Left hindlimb (tissue), 1 donor: ENCODE data around the gene DLGAP1.
A peak's percentile ranks its signal among the peaks of the same experiment; 100 is the strongest.
"Not testable (repeated sequence)": the region's sequence is repeated elsewhere in the genome, so short reads cannot be mapped to it uniquely, and the experiment has no call there.

Experiments used
- DNase-seq: peaks from one replicate; pipeline ENCODE4 v3.0.0-alpha.2; 2018

The DLGAP1 gene

DNA sequence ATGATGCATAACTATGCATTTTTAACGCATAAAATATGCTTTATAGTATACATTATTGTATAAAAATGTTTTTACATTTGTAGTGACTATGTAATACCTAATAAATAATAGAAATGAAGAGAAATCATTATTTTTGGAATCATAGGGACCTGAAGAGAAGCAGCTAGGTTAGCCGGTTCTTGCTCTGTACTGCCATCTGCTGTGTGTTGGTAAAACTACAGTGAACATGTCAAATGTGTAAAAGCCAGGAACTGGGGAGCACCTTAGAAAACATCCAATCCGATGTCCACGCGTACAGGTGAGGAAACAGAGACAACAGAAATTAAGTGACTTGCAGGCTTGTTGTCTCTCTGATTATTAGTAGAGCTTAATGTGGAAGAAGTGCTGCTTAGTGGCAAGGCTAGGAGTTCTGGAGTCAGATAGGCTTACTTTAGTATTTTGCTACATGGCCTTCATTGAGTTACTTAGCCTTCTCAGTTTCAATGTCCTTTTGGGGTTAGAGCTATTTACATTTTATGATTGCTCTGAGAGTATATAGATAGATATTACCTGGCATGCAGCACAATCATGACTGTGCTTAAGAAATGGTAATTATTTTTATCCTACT lies 386.5 kb downstream of the DLGAP1 start:
- DNase-seq = peak; percentile 43

GRCh38 chr18:4063545-4063944 lies 391.6 kb downstream of the DLGAP1 start:
- no peak for DNase-seq

- no peak for DNase-seq
These were observed 394.5 kb downstream of the DLGAP1 start for GRCh38 chr18:4060427-4061281.

DNA sequence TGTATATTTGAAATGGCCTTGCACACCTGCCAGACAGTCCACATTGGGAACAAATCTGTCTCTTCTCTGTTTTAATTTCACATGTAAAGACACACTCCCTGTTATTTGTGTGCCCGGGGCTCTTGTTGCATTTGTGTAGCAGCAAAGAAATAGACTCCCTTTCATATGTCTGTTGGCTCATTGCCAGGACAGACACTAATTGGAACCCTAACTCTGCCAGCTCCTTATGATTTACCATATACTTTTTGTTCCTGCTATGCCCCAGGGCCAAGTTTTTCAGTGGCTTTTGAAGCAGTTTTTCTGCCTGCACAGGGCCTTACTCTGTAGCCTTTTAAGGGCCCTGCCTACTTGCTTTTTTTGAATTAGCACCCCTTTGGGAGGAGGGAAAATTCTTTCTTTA lies 396.9 kb downstream of the DLGAP1 start:
- DNase-seq = no peak

GRCh38 chr18:4040391-4041092 lies 414.6 kb downstream of the DLGAP1 start:
- no peak for DNase-seq

- no peak for DNase-seq
These were observed 419.6 kb downstream of the DLGAP1 start for GRCh38 chr18:4035521-4035920.

GRCh38 chr18:4034815-4035214 lies 420.3 kb downstream of the DLGAP1 start:
- not testable (repeated sequence) for DNase-seq

DNA sequence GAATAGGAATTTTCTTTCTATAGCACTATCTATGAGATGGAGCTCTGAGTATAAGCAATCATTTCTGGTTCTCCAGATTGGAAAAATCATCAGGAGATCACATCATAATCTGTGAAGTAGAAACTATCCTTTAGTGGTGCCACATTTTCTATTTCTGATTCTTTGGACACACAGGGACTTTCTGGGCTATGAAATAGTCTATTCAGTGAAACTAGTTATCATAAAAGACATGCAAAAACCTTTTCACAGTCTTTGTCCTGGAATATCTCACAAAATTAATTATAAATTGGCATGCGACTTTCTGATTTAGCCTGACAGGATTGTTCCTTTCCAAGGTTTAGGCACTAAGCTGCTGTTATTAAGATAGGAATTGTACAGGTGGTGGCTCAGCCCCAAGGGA lies 428.6 kb downstream of the DLGAP1 start:
- no peak for DNase-seq

DNA sequence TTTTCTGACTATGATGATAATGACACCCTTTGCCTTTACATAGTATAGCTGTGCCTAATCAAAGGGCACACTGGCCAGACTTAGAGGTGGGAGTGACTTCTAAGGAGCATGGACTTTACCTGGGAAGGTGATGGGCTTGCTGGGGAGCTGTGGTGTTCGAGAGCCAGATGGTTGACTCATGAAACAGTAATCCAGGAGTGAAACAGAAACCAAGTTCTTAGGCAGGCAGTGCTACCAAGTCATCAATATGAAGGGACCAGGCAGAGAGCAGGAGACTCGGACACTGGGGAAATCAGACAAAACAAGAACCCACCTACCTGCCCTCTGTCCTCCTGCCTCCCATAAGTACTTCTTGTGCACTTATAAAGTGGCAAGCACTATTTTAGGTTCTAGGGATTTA lies 430.4 kb downstream of the DLGAP1 start:
- DNase-seq = no peak

GRCh38 chr18:4022749-4023148 lies 432.4 kb downstream of the DLGAP1 start:
- not testable (repeated sequence) for DNase-seq

GRCh38 chr18:4020026-4020425 lies 435.1 kb downstream of the DLGAP1 start:
- no peak for DNase-seq

- DNase-seq = no peak
These were observed 437.6 kb downstream of the DLGAP1 start for GRCh38 chr18:4017480-4017879.

DNA sequence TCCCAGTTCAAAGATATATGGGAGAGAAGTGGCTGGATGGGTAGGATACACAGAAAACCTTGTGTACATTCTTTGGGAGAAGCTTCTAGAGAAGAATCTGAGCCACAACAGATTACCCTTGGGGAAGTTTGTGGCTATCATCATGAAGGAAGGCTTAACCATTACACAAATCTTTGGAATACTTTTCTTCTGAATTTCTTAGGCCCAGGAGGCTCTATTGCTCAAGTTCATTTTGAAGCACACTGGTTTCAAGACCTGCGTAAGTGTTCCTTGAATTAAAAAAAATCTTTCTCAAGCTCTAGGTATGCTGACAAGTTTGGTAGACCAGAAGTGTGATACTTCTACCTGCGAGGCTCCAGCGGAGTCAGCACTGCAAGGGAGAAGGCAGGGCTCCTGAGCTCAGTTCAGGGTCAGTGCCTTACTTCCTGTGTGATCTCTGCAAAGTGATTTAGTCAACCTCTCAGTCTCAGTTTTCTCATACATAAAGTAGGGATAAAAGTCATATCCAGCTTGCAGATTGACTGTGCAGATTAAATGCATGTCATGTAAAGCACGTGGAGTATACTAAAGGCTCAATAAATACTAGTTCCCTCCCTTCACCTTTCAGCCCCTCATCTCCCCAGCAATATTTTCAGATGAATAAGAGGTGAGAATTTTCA lies 438.6 kb downstream of the DLGAP1 start:
- DNase-seq = no peak

GRCh38 chr18:4007846-4008245 lies 447.3 kb downstream of the DLGAP1 start:
- no peak for DNase-seq

- no peak for DNase-seq
These were observed 450.8 kb downstream of the DLGAP1 start for GRCh38 chr18:4004183-4004829.

DNA sequence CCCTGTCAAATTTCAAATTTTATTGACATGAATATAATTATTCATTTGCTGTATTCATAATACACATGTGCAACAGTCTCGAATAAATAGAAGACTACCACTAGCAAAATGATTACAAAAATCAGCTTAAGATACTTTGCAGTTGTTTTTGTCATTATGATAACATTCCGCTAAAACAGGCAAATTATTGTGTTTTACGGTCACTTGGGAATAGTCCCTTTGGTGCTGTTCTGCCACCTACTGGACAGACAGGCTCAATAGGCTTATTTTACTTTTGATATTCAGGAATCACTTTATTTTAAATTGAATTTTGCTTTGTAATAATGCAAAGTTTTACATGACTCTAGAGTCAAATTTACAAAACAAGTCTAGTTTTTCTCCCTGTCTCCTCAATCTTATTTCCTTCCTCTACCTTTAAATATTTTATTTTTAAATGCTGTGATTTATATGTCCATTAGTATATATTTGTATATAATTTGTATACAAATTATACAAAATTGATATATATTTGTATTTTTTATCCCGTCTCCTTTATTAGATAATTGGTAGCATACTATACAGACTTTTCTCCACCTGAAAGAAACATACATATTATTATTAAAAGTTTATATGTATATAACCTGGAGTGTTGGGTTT lies 456.3 kb downstream of the DLGAP1 start:
- DNase-seq = no peak

- DNase-seq = peak; percentile 37
These were observed 459.5 kb downstream of the DLGAP1 start for GRCh38 chr18:3995476-3996102.

DNA sequence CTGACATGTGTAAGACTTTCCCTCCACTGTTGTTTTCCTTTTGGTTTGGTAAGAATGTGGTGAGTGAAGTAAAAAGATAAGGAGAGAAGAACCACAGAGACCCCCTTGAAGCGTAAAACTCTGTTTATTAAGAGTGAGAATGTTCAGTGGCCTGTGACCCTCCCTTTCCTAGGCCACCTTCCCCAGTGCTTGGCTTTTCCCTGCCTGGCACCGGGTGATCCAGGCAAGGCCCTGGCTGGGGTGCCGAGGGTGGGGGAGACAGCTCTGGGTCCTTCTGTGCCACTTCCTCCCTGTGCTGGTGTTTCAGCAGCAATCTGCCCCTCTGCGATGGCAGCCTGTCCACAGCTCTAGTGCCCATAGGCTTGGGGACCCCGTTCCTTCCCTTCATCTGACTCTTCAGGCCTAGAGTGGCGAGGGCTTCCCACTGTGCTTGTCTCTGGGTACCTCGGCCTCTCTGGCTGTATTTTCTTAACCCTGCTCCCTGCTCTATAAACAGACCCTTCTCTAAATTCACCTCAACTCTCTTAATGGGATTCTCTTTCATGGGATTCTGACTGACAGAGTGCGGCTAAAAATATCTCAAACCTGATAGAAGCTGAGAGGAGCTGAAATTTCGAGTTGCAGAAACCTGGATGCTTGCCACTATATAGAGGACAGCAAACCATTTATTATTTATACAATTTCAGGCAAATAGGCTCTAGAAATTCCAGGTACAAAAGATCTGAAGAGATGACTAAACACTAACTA lies 461.0 kb downstream of the DLGAP1 start:
- DNase-seq = no peak

DNA sequence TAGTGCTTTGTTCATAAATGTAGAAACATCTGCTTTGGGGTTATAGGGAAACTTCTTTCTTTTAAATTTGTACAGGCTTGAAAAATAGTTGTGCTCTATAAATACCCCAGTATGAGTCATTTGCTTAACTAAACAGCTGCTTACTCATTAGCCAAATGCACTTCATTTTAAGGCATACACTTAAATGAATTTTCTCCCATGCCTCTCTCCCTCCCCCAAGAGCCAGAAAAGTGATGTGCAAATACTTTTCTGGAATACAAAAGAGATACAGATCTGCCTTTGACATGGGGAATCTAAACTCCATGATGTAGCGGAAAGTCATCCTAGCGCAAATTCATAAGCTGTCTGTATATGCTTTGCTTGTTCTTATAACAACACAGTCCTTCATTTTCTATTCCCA lies 469.4 kb downstream of the DLGAP1 start:
- DNase-seq = no peak

- no peak for DNase-seq
These were observed 470.1 kb downstream of the DLGAP1 start for GRCh38 chr18:3985020-3985419.

GRCh38 chr18:3984163-3984757 lies 470.8 kb downstream of the DLGAP1 start:
- DNase-seq = no peak
